K562 (cell line): Measurements from ENCODE around the gene PSMD13. TPM values are rescaled to one million over a fixed set of nuclear protein-coding genes. Genes with fewer than 3 reads are reported as not detected.

Experiments used
- ATAC-seq: fragments of 200-7000 bp; cut with Tn5 transposase; 3 replicates; pipeline ENCODE4 v1.9.1; 2020; ENCODE audit warnings: moderate library complexity
- BruUV-seq: library from RNA; stranded (reverse); fragments of 400-500 nt; replicated peaks from 2 replicates; lab custom pipeline; 2021; lab: Mats Ljungman, UMichigan
- CTCF ChIA-PET: fragments of 300-600 bp; formaldehyde crosslinking; extraction: SDS; loops from one replicate; lab custom pipeline; 2021; ENCODE audit warnings: low intra/inter-chr PET ratio; lab: Yijun Ruan, JAX
- POLR2A ChIA-PET: fragments of 300-600, 350-650 bp; sonication (Branson Sonifier 250); formaldehyde crosslinking; extraction: SDS; loops from one replicate; lab custom pipeline; 2021; ENCODE audit warnings: antibody characterized with exemption, inconsistent platforms; lab: Yijun Ruan, JAX
- DNase-seq, 4 experiments: peaks; one replicate each; pipeline versions ENCODE4 v3.0.0 to v3.0.0-alpha.2; 2011 to 2018; ENCODE audit warnings: low spot score in 3 of 4, mixed read lengths in 3 of 4; ENCODE audit errors: extremely low read depth in 1 of 4
- FAIRE-seq: peaks from 2 replicates; lab custom pipeline; 2011; peaks lifted over from hg19 to GRCh38; lab: Jason Lieb, UNC
- H2AFZ ChIP-seq: 2 replicates; pipeline ENCODE4 v1.6.0; 2011; ENCODE audit warnings: low read depth, low read length, control low read depth, inconsistent platforms
- H3K27ac ChIP-seq: fragments of 200-600 bp; 3 replicates; pipeline ENCODE4 v1.8.0; 2011; ENCODE audit warnings: low read depth, mild to moderate bottlenecking, control low read depth, inconsistent platforms, low read length, moderate library complexity, mixed read lengths; ENCODE audit errors: extremely low read depth
- H3K27me3 ChIP-seq, 2 experiments: fragments of 300-600 bp in 1 of 2; 2 replicates in 1 of 2; 3 replicates in 1 of 2; pipeline versions ENCODE4 v1.6.0 to v1.8.0; 2011; ENCODE audit warnings: inconsistent platforms in 2 of 2, low read length in 2 of 2, mild to moderate bottlenecking in 1 of 2, mixed read lengths in 1 of 2, moderate library complexity in 1 of 2; ENCODE audit not compliant: control insufficient read depth in 2 of 2, insufficient read depth in 2 of 2
- H3K36me3 ChIP-seq: fragments of 300-600 bp; 3 replicates; pipeline ENCODE4 v1.8.0; 2011; ENCODE audit warnings: mild to moderate bottlenecking, low read length, inconsistent platforms; ENCODE audit not compliant: control insufficient read depth, insufficient read depth
- H3K4me1 ChIP-seq, 2 experiments: fragments of 200-600 bp in 1 of 2; replicated peaks in 1 of 2; 2 replicates in 1 of 2; 3 replicates in 1 of 2; pipeline versions ENCODE4 v1.5.1 to v1.8.0; 2011; ENCODE audit warnings: inconsistent platforms in 2 of 2, low read length in 2 of 2, mild to moderate bottlenecking in 1 of 2, mixed read lengths in 1 of 2, moderate library complexity in 1 of 2; ENCODE audit not compliant: control insufficient read depth in 2 of 2, insufficient read depth in 2 of 2
- H3K4me2 ChIP-seq: 2 replicates; pipeline ENCODE4 v1.6.1; 2011; ENCODE audit warnings: low read length, control low read depth, inconsistent platforms, mixed read lengths; ENCODE audit not compliant: insufficient read depth
- H3K4me3 ChIP-seq: fragments of 200-600 bp; sonication (generic), shearing (Covaris generic); 2 replicates; pipeline ENCODE4 v1.5.1; 2016; ENCODE audit warnings: control low read depth, inconsistent platforms
- H3K79me2 ChIP-seq: fragments of 200-600 bp; 3 replicates; pipeline ENCODE4 v1.8.0; 2011; ENCODE audit warnings: low read length, inconsistent platforms; ENCODE audit not compliant: control insufficient read depth, insufficient read depth
- H3K9ac ChIP-seq, 2 experiments: 2 replicates each; pipeline versions ENCODE4 v1.6.0 to v1.6.1; 2011; ENCODE audit warnings: low read depth in 2 of 2, low read length in 2 of 2, control low read depth in 1 of 2, inconsistent platforms in 1 of 2, mild to moderate bottlenecking in 1 of 2, mixed read lengths in 1 of 2; ENCODE audit not compliant: insufficient read depth in 1 of 2
- H3K9me1 ChIP-seq: one replicate; pipeline ENCODE4 v1.6.0; 2011; ENCODE audit warnings: inconsistent platforms, mild to moderate bottlenecking, low read length, moderate library complexity; ENCODE audit not compliant: control insufficient read depth, insufficient read depth
- H3K9me3 ChIP-seq: replicated peaks from 2 replicates; pipeline ENCODE4 v1.5.1; 2011; ENCODE audit warnings: low read depth, low read length, inconsistent platforms; ENCODE audit not compliant: control insufficient read depth, insufficient read depth
- H4K20me1 ChIP-seq: replicated peaks from 2 replicates; pipeline ENCODE4 v1.6.1; 2011; ENCODE audit warnings: low read length, inconsistent platforms, mixed read lengths; ENCODE audit not compliant: control insufficient read depth, insufficient read depth
- BMI1 ChIP-seq: fragments of 150-350 bp; IDR thresholded peaks from 2 replicates; pipeline ENCODE4 v1.6.1; 2014; ENCODE audit warnings: low read length
- TAF1 ChIP-seq: IDR thresholded peaks from 2 replicates; pipeline ENCODE4 v1.6.1; 2011; ENCODE audit warnings: mild to moderate bottlenecking, low read length, moderate library complexity; ENCODE audit not compliant: insufficient read depth, control insufficient read depth, severe bottlenecking; ENCODE audit errors: extremely low read depth
- XRCC5 ChIP-seq: fragments of 200-400 bp; formaldehyde crosslinking; IDR thresholded peaks from 2 replicates; pipeline ENCODE4 v1.6.1; 2017; ENCODE audit warnings: low read depth, mild to moderate bottlenecking, low read length
- ZBED1 ChIP-seq: IDR thresholded peaks from 2 replicates; pipeline ENCODE4 v1.6.1; 2014
- ZKSCAN8 ChIP-seq: fragments of 200-800 bp; sonication (Bioruptor generic); IDR thresholded peaks from 2 replicates; pipeline ENCODE4 v1.6.1; 2016; ENCODE audit warnings: missing genetic modification characterization, missing compliant biosample characterization
- WGBS: fragments of 100-300 bp; shearing (Covaris generic); methylation state at CpG from one replicate; pipeline ENCODE4 v1.1.6; 2016; ENCODE audit warnings: low coverage, mixed read lengths; ENCODE audit not compliant: insufficient coverage; ENCODE audit errors: missing lambda C conversion rate; 5-methylcytosine and 5-hydroxymethylcytosine counted together
- in situ Hi-C: fragments of 300-500 bp; cut with MboI; formaldehyde crosslinking; loops from 4 replicates; pipeline ENCODE4 v1.15.0; 2018; ENCODE audit warnings: inconsistent platforms, mixed read lengths
- intact Hi-C: fragments of 100-400 bp; cut with micrococcal nuclease; formaldehyde crosslinking; loops from 2 replicates; pipeline ENCODE4 v1.14.2; 2022
- polyA plus RNA-seq, 8 experiments: library from polyadenylated mRNA; depleted of rRNA in 4 of 8; stranded (reverse) in 5 of 8; unstranded in 3 of 8; fragments of >200 nt; fragmentation: Nextera tagmentation in 2 of 8; fragmentation: Illumina TruSeq in 1 of 8; extraction: Ambion mirVana in 2 of 8; extraction: Trizol in 1 of 8; gene quantifications; 2 replicates each; pipeline versions ENCODE4 v1.2.1 to v1.2.3, GENCODE V29; 2011 to 2014; ENCODE audit warnings: inconsistent platforms in 1 of 8, missing spikeins in 1 of 8
- total RNA-seq, 7 experiments: library from RNA; depleted of rRNA in 6 of 7; stranded (reverse); fragments of >200 nt in 6 of 7; fragmentation: Illumina TruSeq in 2 of 7; extraction: Trizol in 2 of 7; gene quantifications; 2 replicates each; pipeline versions ENCODE4 v1.2.1 to v1.2.3, GENCODE V29; 2011 to 2021; ENCODE audit warnings: low replicate concordance in 1 of 7
- TF ChIP-seq, protein P1 (sequence below): fragments of 450-650 bp; IDR thresholded peaks from 2 replicates; pipeline ENCODE4 v1.6.1; 2017; ENCODE audit warnings: mild to moderate bottlenecking, moderate library complexity
- TF ChIP-seq, protein P2 (sequence below): fragments of 450-650 bp; conservative IDR thresholded peaks from 2 replicates; pipeline ENCODE4 v1.6.1; 2016; ENCODE audit warnings: missing genetic modification characterization, low read depth, mild to moderate bottlenecking, missing compliant biosample characterization, moderate library complexity
- TF ChIP-seq, protein P3 (sequence below): fragments of 200-600 bp; sonication (generic); IDR thresholded peaks from one replicate; pipeline ENCODE4 v1.6.1; 2012; ENCODE audit warnings: mild to moderate bottlenecking, low read depth, low read length, inconsistent platforms

PSMD13 gene
- total and polyA plus RNA-seq, 9 of the 15 experiments (the other 6 are each of a cell fraction or from before 2014, with no cell fraction given): 185 to 383 (median 267) TPM

DNA sequence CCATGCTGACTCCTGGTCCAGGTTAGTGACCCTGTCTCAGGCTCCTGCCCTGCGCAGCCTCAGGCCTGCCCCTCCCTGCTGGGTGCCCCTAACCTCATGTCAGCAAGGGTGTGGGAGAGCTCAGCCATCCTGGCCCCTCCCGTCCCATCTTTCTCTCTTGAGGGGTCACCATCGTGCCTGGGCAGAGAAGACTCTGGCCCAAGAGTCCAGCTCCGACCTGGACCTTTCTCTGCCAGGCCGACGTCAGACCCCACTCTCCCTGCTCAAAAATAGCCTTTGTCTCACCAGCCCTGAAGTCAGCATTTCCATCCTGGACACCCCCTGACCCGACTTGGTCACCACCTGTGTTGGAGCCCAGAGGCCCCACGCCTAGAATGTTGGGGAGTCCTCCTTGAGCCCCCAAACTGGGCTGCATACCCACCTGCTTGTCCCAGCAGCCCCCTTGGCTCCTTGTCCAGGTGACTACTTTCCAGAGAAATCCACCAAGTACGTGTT is 39.0 kb upstream of the PSMD13 start:
- no peak overlapping the region for H3K27ac ChIP-seq
- no TSS peak for BruUV-seq
- intact Hi-C loops (no loop called here), in situ Hi-C loops (loop anchor here (5.0 kb wide), 1 partner anchor 320 kb away; no protein-coding TSS in a partner anchor)
- peak overlapping the region in 1 of 2 experiments; percentile 64; a peak in 1 of 4 replicates for H3K9ac ChIP-seq
- no peaks in the 10 kb centered on the region for H3K79me2 ChIP-seq
- CTCF ChIA-PET: no interaction called here
- H3K9me3 ChIP-seq: no peaks in the 10 kb centered on the region
- POLR2A ChIA-PET: interaction anchor here (0.6 to 2.4 kb wide), 2 partner anchors 9 to 320 kb away, joined by 3 to 23 read pairs; partner anchors contain the start of genes BET1L and RIC8A
- no peaks in the 10 kb centered on the region; the same call in 1 of the 2 replicates for H4K20me1 ChIP-seq
- ATAC-seq (no peak; the same call in 2 of the 3 replicates), FAIRE-seq (no peak), DNase-seq (no peak)
- H3K27me3 ChIP-seq: no peaks in the 10 kb centered on the region
- 58% methylated on average over 6 of the region's 9 CpGs for WGBS
- H3K4me1 ChIP-seq: peaks cover 8 to 27% of the 10 kb centered on the region in 2 experiments; a peak in 4 of 5 replicates
- H2AFZ ChIP-seq: no peak overlapping the region
- no peaks in the 10 kb centered on the region for H3K9me1 ChIP-seq
- H3K36me3 ChIP-seq: peaks cover 12% of the 10 kb centered on the region; the same call in 2 of the 3 replicates
- no peak overlapping the region for H3K4me2 ChIP-seq
- no peak overlapping the region for H3K4me3 ChIP-seq
- TF ChIP-seq BMI1: no peak
- no peak for TF ChIP-seq TAF1
- TF ChIP-seq, protein P1, sequence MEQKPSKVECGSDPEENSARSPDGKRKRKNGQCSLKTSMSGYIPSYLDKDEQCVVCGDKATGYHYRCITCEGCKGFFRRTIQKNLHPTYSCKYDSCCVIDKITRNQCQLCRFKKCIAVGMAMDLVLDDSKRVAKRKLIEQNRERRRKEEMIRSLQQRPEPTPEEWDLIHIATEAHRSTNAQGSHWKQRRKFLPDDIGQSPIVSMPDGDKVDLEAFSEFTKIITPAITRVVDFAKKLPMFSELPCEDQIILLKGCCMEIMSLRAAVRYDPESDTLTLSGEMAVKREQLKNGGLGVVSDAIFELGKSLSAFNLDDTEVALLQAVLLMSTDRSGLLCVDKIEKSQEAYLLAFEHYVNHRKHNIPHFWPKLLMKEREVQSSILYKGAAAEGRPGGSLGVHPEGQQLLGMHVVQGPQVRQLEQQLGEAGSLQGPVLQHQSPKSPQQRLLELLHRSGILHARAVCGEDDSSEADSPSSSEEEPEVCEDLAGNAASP: no peak
- TF ChIP-seq XRCC5: no peak
- TF ChIP-seq, protein P2, sequence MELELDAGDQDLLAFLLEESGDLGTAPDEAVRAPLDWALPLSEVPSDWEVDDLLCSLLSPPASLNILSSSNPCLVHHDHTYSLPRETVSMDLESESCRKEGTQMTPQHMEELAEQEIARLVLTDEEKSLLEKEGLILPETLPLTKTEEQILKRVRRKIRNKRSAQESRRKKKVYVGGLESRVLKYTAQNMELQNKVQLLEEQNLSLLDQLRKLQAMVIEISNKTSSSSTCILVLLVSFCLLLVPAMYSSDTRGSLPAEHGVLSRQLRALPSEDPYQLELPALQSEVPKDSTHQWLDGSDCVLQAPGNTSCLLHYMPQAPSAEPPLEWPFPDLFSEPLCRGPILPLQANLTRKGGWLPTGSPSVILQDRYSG (tag): no peak
- no peak for TF ChIP-seq ZBED1
- TF ChIP-seq, protein P3, sequence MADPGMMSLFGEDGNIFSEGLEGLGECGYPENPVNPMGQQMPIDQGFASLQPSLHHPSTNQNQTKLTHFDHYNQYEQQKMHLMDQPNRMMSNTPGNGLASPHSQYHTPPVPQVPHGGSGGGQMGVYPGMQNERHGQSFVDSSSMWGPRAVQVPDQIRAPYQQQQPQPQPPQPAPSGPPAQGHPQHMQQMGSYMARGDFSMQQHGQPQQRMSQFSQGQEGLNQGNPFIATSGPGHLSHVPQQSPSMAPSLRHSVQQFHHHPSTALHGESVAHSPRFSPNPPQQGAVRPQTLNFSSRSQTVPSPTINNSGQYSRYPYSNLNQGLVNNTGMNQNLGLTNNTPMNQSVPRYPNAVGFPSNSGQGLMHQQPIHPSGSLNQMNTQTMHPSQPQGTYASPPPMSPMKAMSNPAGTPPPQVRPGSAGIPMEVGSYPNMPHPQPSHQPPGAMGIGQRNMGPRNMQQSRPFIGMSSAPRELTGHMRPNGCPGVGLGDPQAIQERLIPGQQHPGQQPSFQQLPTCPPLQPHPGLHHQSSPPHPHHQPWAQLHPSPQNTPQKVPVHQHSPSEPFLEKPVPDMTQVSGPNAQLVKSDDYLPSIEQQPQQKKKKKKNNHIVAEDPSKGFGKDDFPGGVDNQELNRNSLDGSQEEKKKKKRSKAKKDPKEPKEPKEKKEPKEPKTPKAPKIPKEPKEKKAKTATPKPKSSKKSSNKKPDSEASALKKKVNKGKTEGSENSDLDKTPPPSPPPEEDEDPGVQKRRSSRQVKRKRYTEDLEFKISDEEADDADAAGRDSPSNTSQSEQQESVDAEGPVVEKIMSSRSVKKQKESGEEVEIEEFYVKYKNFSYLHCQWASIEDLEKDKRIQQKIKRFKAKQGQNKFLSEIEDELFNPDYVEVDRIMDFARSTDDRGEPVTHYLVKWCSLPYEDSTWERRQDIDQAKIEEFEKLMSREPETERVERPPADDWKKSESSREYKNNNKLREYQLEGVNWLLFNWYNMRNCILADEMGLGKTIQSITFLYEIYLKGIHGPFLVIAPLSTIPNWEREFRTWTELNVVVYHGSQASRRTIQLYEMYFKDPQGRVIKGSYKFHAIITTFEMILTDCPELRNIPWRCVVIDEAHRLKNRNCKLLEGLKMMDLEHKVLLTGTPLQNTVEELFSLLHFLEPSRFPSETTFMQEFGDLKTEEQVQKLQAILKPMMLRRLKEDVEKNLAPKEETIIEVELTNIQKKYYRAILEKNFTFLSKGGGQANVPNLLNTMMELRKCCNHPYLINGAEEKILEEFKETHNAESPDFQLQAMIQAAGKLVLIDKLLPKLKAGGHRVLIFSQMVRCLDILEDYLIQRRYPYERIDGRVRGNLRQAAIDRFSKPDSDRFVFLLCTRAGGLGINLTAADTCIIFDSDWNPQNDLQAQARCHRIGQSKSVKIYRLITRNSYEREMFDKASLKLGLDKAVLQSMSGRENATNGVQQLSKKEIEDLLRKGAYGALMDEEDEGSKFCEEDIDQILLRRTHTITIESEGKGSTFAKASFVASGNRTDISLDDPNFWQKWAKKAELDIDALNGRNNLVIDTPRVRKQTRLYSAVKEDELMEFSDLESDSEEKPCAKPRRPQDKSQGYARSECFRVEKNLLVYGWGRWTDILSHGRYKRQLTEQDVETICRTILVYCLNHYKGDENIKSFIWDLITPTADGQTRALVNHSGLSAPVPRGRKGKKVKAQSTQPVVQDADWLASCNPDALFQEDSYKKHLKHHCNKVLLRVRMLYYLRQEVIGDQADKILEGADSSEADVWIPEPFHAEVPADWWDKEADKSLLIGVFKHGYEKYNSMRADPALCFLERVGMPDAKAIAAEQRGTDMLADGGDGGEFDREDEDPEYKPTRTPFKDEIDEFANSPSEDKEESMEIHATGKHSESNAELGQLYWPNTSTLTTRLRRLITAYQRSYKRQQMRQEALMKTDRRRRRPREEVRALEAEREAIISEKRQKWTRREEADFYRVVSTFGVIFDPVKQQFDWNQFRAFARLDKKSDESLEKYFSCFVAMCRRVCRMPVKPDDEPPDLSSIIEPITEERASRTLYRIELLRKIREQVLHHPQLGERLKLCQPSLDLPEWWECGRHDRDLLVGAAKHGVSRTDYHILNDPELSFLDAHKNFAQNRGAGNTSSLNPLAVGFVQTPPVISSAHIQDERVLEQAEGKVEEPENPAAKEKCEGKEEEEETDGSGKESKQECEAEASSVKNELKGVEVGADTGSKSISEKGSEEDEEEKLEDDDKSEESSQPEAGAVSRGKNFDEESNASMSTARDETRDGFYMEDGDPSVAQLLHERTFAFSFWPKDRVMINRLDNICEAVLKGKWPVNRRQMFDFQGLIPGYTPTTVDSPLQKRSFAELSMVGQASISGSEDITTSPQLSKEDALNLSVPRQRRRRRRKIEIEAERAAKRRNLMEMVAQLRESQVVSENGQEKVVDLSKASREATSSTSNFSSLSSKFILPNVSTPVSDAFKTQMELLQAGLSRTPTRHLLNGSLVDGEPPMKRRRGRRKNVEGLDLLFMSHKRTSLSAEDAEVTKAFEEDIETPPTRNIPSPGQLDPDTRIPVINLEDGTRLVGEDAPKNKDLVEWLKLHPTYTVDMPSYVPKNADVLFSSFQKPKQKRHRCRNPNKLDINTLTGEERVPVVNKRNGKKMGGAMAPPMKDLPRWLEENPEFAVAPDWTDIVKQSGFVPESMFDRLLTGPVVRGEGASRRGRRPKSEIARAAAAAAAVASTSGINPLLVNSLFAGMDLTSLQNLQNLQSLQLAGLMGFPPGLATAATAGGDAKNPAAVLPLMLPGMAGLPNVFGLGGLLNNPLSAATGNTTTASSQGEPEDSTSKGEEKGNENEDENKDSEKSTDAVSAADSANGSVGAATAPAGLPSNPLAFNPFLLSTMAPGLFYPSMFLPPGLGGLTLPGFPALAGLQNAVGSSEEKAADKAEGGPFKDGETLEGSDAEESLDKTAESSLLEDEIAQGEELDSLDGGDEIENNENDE: no peak
- no peak for TF ChIP-seq ZKSCAN8 (CRISPR knock-in tag)
